Mesenchymal stem cell (in vitro differentiated cells and primary cell): ENCODE results near the gene PPIC.

Experiments used
- DNase-seq: peaks from one replicate; pipeline ENCODE4 v3.0.0-alpha.2; 2013
- H2AFZ ChIP-seq: one replicate; pipeline ENCODE4 v1.6.1; 2013; ENCODE audit warnings: low read depth, mild to moderate bottlenecking, control low read depth, inconsistent platforms, low read length, moderate library complexity
- H2AK5ac ChIP-seq: 2 replicates; pipeline ENCODE4 v1.6.1; 2013; ENCODE audit warnings: low read length, moderate library complexity, mild to moderate bottlenecking, inconsistent platforms; ENCODE audit not compliant: severe bottlenecking
- H2BK120ac ChIP-seq: one replicate; pipeline ENCODE4 v1.6.1; 2013; ENCODE audit warnings: low read depth, mild to moderate bottlenecking, inconsistent platforms, low read length, moderate library complexity
- H2BK12ac ChIP-seq, 2 experiments: one replicate each; pipeline ENCODE4 v1.6.1; 2013; ENCODE audit warnings: inconsistent platforms in 2 of 2, low read length in 2 of 2, mild to moderate bottlenecking in 2 of 2, moderate library complexity in 2 of 2, control low read depth in 1 of 2
- H2BK15ac ChIP-seq: one replicate; pipeline ENCODE4 v1.6.1; 2013; ENCODE audit warnings: mild to moderate bottlenecking, low read depth, inconsistent platforms; ENCODE audit not compliant: poor library complexity, severe bottlenecking
- H2BK5ac ChIP-seq: 2 replicates; pipeline ENCODE4 v1.6.1; 2013; ENCODE audit warnings: low read depth, mild to moderate bottlenecking, low read length, control low read depth, inconsistent platforms; ENCODE audit not compliant: poor library complexity, severe bottlenecking
- H3K14ac ChIP-seq, 2 experiments: one replicate each; pipeline ENCODE4 v1.6.1; 2013; ENCODE audit warnings: inconsistent platforms in 2 of 2, low read length in 2 of 2, control low read depth in 1 of 2, mild to moderate bottlenecking in 1 of 2, moderate library complexity in 1 of 2
- H3K18ac ChIP-seq, 2 experiments: one replicate each; pipeline ENCODE4 v1.6.1; 2013; ENCODE audit warnings: inconsistent platforms in 2 of 2, low read length in 2 of 2, control low read depth in 1 of 2, low read depth in 1 of 2, mild to moderate bottlenecking in 1 of 2
- H3K23ac ChIP-seq, 2 experiments: one replicate each; pipeline ENCODE4 v1.6.1; 2013; ENCODE audit warnings: inconsistent platforms in 2 of 2, low read length in 2 of 2, mild to moderate bottlenecking in 2 of 2, moderate library complexity in 2 of 2, control low read depth in 1 of 2
- H3K27ac ChIP-seq: 2 replicates; pipeline ENCODE4 v1.5.1; 2013; ENCODE audit warnings: mild to moderate bottlenecking, moderate library complexity, low read length, control low read depth, inconsistent platforms; ENCODE audit not compliant: poor library complexity, severe bottlenecking
- H3K27me3 ChIP-seq, 2 experiments: 2 replicates each; pipeline versions ENCODE4 v1.6.1 to v1.7.0; 2013; ENCODE audit warnings: low read length in 2 of 2, mild to moderate bottlenecking in 2 of 2, moderate library complexity in 2 of 2, control low read depth in 1 of 2, inconsistent platforms in 1 of 2; ENCODE audit not compliant: control insufficient read depth in 1 of 2, insufficient read depth in 1 of 2
- H3K36me3 ChIP-seq, 2 experiments: 2 replicates each; pipeline versions ENCODE4 v1.6.1 to v1.7.0; 2013; ENCODE audit warnings: low read length in 2 of 2, control low read depth in 1 of 2, inconsistent platforms in 1 of 2, low read depth in 1 of 2, mild to moderate bottlenecking in 1 of 2; ENCODE audit not compliant: insufficient read depth in 2 of 2, control insufficient read depth in 1 of 2
- H3K4ac ChIP-seq, 2 experiments: one replicate each; pipeline ENCODE4 v1.6.1; 2013; ENCODE audit warnings: inconsistent platforms in 2 of 2, low read length in 2 of 2, mild to moderate bottlenecking in 2 of 2, moderate library complexity in 2 of 2, control low read depth in 1 of 2, low read depth in 1 of 2
- H3K4me1 ChIP-seq: 2 replicates; pipeline ENCODE4 v1.6.1; 2013; ENCODE audit warnings: low read depth, low read length, control low read depth; ENCODE audit not compliant: control insufficient read depth, insufficient read depth
- H3K4me2 ChIP-seq: 2 replicates; pipeline ENCODE4 v1.6.1; 2013; ENCODE audit warnings: low read length, mild to moderate bottlenecking, inconsistent platforms; ENCODE audit not compliant: poor library complexity, severe bottlenecking
- H3K4me3 ChIP-seq, 2 experiments: 2 replicates each; pipeline versions ENCODE4 v1.5.1 to v1.7.0; 2013; ENCODE audit warnings: low read length in 2 of 2, mild to moderate bottlenecking in 2 of 2, control low read depth in 1 of 2, low read depth in 1 of 2; ENCODE audit not compliant: insufficient read depth in 1 of 2
- H3K79me1 ChIP-seq: replicated peaks from 2 replicates; pipeline ENCODE4 v1.6.1; 2013; ENCODE audit warnings: mild to moderate bottlenecking, control low read depth, low read length, inconsistent platforms; ENCODE audit not compliant: poor library complexity, severe bottlenecking
- H3K9ac ChIP-seq: 2 replicates; pipeline ENCODE4 v1.7.0; 2013; ENCODE audit warnings: mild to moderate bottlenecking, low read length, moderate library complexity
- H3K9me3 ChIP-seq: 2 replicates; pipeline ENCODE4 v1.7.0; 2013; ENCODE audit warnings: mild to moderate bottlenecking, low read length; ENCODE audit not compliant: control insufficient read depth
- H4K8ac ChIP-seq: one replicate; pipeline ENCODE4 v1.6.1; 2013; ENCODE audit warnings: inconsistent platforms, mild to moderate bottlenecking, low read length, moderate library complexity
- H4K91ac ChIP-seq: one replicate; pipeline ENCODE4 v1.6.1; 2013; ENCODE audit warnings: mild to moderate bottlenecking, low read length, inconsistent platforms
- WGBS: methylation state at CpG from one replicate; pipeline ENCODE4 v1.1.7; 2013; ENCODE audit warnings: mixed read lengths; 5-methylcytosine and 5-hydroxymethylcytosine counted together

PPIC gene

DNA sequence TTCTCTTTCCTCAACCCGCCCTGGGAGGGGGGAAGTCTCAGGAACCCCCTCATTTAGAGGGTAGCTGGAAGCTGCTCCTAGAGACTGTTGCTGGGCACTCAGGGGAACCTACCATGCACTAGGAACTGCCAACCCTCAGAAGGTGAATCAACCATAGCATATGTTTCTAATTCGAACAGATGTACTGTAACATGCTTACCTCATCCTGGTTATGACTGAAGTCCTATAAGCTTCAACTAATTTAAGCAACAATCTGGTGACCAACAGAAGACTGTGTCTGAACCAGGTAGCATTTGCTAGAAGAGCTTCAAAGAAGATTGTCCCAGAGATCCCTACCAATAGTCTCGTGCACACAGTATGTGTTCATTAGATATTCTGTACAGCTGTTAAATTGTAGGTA is 46.8 kb upstream of the PPIC start:
- WGBS: 94% methylated on average over 3 of the region's 3 CpGs
- H4K8ac ChIP-seq: no peak overlapping the region

DNA sequence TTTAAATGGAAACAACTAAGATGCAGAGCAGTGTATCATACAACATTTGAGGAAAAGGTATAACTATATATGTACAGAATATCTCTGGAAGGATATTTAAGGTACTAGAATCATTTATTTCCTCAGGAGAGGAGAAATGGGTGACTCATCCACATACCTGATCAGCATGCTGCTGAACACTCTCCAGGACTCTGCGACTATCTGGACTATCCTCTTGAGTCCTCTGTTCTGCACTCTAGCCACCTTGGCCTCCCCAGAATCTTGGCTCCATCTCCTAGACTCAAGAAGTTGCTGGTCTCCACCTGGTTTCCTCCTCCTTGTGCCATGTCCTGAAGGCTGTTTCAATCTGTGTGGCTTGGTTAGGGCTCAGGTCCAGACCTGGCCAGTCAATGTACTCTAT is 43.7 kb upstream of the PPIC start:
- DNase-seq: no peak
- no peak overlapping the region for H3K4ac ChIP-seq
- no peak overlapping the region for H2BK15ac ChIP-seq
- no peak overlapping the region for H3K14ac ChIP-seq
- no peak overlapping the region for H3K4me3 ChIP-seq
- WGBS: 60% methylated on average over 1 of the region's 1 CpG
- H3K4me1 ChIP-seq: no peaks in the 10 kb centered on the region
- no peaks in the 10 kb centered on the region for H3K9me3 ChIP-seq
- no peak overlapping the region for H2AK5ac ChIP-seq
- H2BK5ac ChIP-seq: no peak overlapping the region
- H3K9ac ChIP-seq: no peak overlapping the region
- H4K8ac ChIP-seq: no peak overlapping the region
- peaks cover 0 to 50% of the 10 kb centered on the region in 2 experiments for H3K27me3 ChIP-seq
- H2BK12ac ChIP-seq: no peak overlapping the region
- H4K91ac ChIP-seq: no peak overlapping the region
- no peak overlapping the region for H3K18ac ChIP-seq
- no peaks in the 10 kb centered on the region for H3K79me1 ChIP-seq
- no peak overlapping the region for H3K23ac ChIP-seq
- no peak overlapping the region for H2AFZ ChIP-seq
- no peak overlapping the region for H3K27ac ChIP-seq
- H3K36me3 ChIP-seq: no peaks in the 10 kb centered on the region
- H3K4me2 ChIP-seq: no peak overlapping the region
- H2BK120ac ChIP-seq: no peak overlapping the region

More for the DNA sequence above, 46.8 kb upstream of the PPIC start:
- H2AK5ac ChIP-seq: no peak overlapping the region
- no peak overlapping the region for H3K14ac ChIP-seq
- H3K9me3 ChIP-seq: no peaks in the 10 kb centered on the region
- no peak overlapping the region for H2BK120ac ChIP-seq
- peaks cover 11% of the 10 kb centered on the region for H3K4me1 ChIP-seq
- no peaks in the 10 kb centered on the region for H3K36me3 ChIP-seq
- H3K23ac ChIP-seq: no peak overlapping the region
- no peak overlapping the region for H3K4me3 ChIP-seq
- H3K4me2 ChIP-seq: no peak overlapping the region
- no peak overlapping the region for H3K18ac ChIP-seq
- no peak overlapping the region for H3K27ac ChIP-seq
- H3K4ac ChIP-seq: no peak overlapping the region
- no peak for DNase-seq
- H2BK12ac ChIP-seq: no peak overlapping the region
- H3K79me1 ChIP-seq: no peaks in the 10 kb centered on the region
- peaks cover 21 to 81% of the 10 kb centered on the region in 2 experiments for H3K27me3 ChIP-seq
- no peak overlapping the region for H2AFZ ChIP-seq
- H4K91ac ChIP-seq: no peak overlapping the region
- no peak overlapping the region for H3K9ac ChIP-seq
- no peak overlapping the region for H2BK15ac ChIP-seq
- no peak overlapping the region for H2BK5ac ChIP-seq

DNA sequence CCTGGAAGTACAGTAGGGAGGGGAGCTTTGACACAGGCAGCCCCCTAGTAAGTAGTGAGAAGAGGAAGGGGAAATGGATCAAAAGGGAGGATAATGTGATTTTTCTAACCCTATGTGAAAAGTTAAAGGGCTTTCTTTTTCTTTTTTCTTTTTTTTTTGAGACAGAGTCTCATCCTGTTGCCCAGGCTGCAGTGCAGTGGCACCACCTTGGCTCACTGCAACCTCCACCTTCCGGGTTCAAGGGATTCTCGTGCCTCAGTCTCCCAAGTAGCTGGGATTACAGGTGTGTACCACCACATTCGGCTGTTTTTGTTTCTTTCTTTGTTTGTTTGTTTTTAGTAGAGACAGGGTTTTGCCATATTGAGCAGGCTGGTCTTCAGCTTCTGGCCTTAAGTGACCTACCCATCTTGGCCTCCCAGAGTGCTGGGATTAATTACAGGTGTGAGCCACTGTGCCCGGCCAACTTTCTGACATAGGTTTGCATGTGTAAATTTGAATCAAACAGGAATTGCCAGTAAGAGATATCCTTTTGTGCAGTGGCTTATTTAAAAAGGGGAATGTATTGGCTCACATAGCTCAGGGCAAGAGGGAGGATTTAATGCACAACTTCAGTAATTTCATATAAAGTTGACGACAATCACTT is 39.1 kb upstream of the PPIC start:
- 98% methylated on average over 4 of the region's 5 CpGs for WGBS
- no peak overlapping the region for H3K18ac ChIP-seq
- no peaks in the 10 kb centered on the region for H3K9me3 ChIP-seq
- no peaks in the 10 kb centered on the region for H3K79me1 ChIP-seq
- no peak overlapping the region for H2BK120ac ChIP-seq
- no peaks in the 10 kb centered on the region for H3K36me3 ChIP-seq
- no peak overlapping the region for H3K27ac ChIP-seq
- no peak for DNase-seq
- no peak overlapping the region for H3K4ac ChIP-seq
- no peak overlapping the region for H2AFZ ChIP-seq
- H3K23ac ChIP-seq: no peak overlapping the region
- H4K8ac ChIP-seq: no peak overlapping the region
- no peak overlapping the region for H2BK5ac ChIP-seq
- no peak overlapping the region for H3K4me2 ChIP-seq
- no peak overlapping the region for H4K91ac ChIP-seq
- no peak overlapping the region for H3K4me3 ChIP-seq
- H3K4me1 ChIP-seq: no peaks in the 10 kb centered on the region
- no peak overlapping the region for H2BK12ac ChIP-seq
- peaks cover 4 to 30% of the 10 kb centered on the region in 2 experiments for H3K27me3 ChIP-seq
- H3K14ac ChIP-seq: no peak overlapping the region
- H2BK15ac ChIP-seq: no peak overlapping the region
- no peak overlapping the region for H2AK5ac ChIP-seq
- H3K9ac ChIP-seq: no peak overlapping the region

DNA sequence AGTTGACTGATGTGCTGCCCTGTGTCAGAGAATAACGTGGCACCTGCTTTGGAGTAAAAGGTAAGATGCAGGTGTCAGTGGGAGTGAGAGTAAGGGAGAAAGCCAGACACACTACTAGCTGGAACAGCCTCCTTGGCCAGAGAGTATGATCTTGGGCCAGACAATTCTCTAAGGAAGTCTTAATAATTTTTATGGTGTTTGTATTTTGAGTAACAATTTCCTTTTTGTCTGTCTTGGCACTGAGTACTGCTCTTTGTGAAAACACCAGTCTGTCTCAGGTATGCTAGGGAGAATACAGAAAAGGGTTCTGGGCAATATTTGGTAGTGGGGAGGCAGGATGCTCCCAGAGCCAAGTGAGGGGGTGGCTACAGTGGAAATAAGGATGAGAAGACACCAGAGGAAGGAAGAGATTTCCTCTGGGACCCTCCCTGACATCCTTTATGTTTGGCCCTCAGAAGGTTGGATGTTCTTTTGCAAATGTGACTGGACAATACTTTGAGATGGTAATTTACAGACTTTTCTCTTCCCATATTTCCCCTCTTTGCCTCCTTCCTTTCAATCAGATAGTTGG is 31.9 kb upstream of the PPIC start:
- Histone ChIP-seq H3K18ac (no peak overlapping the region), H2BK15ac (no peak overlapping the region), H4K91ac (no peak overlapping the region), H3K27me3 (peaks cover 4 to 27% of the 10 kb centered on the region in 2 experiments), H3K4me1 (no peaks in the 10 kb centered on the region), H3K27ac (no peak overlapping the region), H2AFZ (no peak overlapping the region), H3K36me3 (no peaks in the 10 kb centered on the region), H3K4ac (no peak overlapping the region), H2BK12ac (no peak overlapping the region), H3K4me2 (no peak overlapping the region), H2BK5ac (no peak overlapping the region), H2BK120ac (no peak overlapping the region), H3K9me3 (no peaks in the 10 kb centered on the region), H3K23ac (no peak overlapping the region), H3K9ac (no peak overlapping the region), H4K8ac (no peak overlapping the region), H3K14ac (no peak overlapping the region), H3K4me3 (no peak overlapping the region), H2AK5ac (no peak overlapping the region), H3K79me1 (no peaks in the 10 kb centered on the region)
- WGBS: 38% methylated on average over 1 of the region's 1 CpG
- no peak for DNase-seq
